ENCODE data around the gene MAX. TPM values are rescaled to one million over a fixed set of nuclear protein-coding genes. Genes with fewer than 3 reads are reported as not detected.

MAX gene
- total RNA-seq, 1 experiment from 2014 or later, result 20.3 TPM

GRCh38 chr14:65072937-65073336 is 29.4 kb downstream of the MAX start:
- H3K27me3 ChIP-seq (ENCODE audit: control insufficient read depth, insufficient read depth, low read length), result no peaks in the 10 kb centered on the region
- no peak for DNase-seq
- H3K36me3 ChIP-seq (replicated peaks; ENCODE audit: control insufficient read depth, insufficient read depth, low read length), result peaks cover 9% of the 10 kb centered on the region
- no peak overlapping the region for H3K4me3 ChIP-seq (ENCODE audit: insufficient read depth, low read depth, low read length)

GRCh38 chr14:65072256-65072655 is 30.1 kb downstream of the MAX start:
- Histone ChIP-seq H3K27me3 (ENCODE audit: control insufficient read depth, insufficient read depth, low read length) (no peaks in the 10 kb centered on the region), H3K4me3 (ENCODE audit: insufficient read depth, low read depth, low read length) (no peak overlapping the region), H3K36me3 (replicated peaks; ENCODE audit: control insufficient read depth, insufficient read depth, low read length) (peaks cover 4% of the 10 kb centered on the region)
- DNase-seq, result no peak

GRCh38 chr14:65071544-65071943 is 30.8 kb downstream of the MAX start:
- DNase-seq, result no peak
- H3K36me3 ChIP-seq (replicated peaks; ENCODE audit: control insufficient read depth, insufficient read depth, low read length), result no peaks in the 10 kb centered on the region; the same call in none of the 2 replicates
- H3K4me3 ChIP-seq (ENCODE audit: insufficient read depth, low read depth, low read length), result no peak overlapping the region
- no peaks in the 10 kb centered on the region for H3K27me3 ChIP-seq (ENCODE audit: control insufficient read depth, insufficient read depth, low read length)

GRCh38 chr14:65070471-65070976 is 31.8 kb downstream of the MAX start:
- no peak overlapping the region for H3K4me3 ChIP-seq (ENCODE audit: insufficient read depth, low read depth, low read length)

GRCh38 chr14:65069874-65070413 is 32.4 kb downstream of the MAX start:
- Histone ChIP-seq H3K27me3 (ENCODE audit: control insufficient read depth, insufficient read depth, low read length) (no peaks in the 10 kb centered on the region), H3K4me3 (ENCODE audit: insufficient read depth, low read depth, low read length) (no peak overlapping the region), H3K36me3 (replicated peaks; ENCODE audit: control insufficient read depth, insufficient read depth, low read length) (peaks cover 2% of the 10 kb centered on the region)
- no peak for DNase-seq

More at GRCh38 chr14:65070471-65070976, 31.8 kb downstream of the MAX start:
- Histone ChIP-seq H3K36me3 (replicated peaks; ENCODE audit: control insufficient read depth, insufficient read depth, low read length) (peaks cover 2% of the 10 kb centered on the region), H3K27me3 (ENCODE audit: control insufficient read depth, insufficient read depth, low read length) (no peaks in the 10 kb centered on the region)
- DNase-seq, result no peak

- Histone ChIP-seq H3K4me3 (ENCODE audit: insufficient read depth, low read depth, low read length) (no peak overlapping the region), H3K27me3 (ENCODE audit: control insufficient read depth, insufficient read depth, low read length) (no peaks in the 10 kb centered on the region), H3K36me3 (replicated peaks; ENCODE audit: control insufficient read depth, insufficient read depth, low read length) (peaks cover 14% of the 10 kb centered on the region)
- DNase-seq, result no peak
Measured at GRCh38 chr14:65065719-65066118, 36.6 kb downstream of the MAX start.

GRCh38 chr14:65062096-65063075 is 39.9 kb downstream of the MAX start:
- H3K4me3 ChIP-seq (ENCODE audit: insufficient read depth, low read depth, low read length), result no peak overlapping the region
- no peaks in the 10 kb centered on the region for H3K27me3 ChIP-seq (ENCODE audit: control insufficient read depth, insufficient read depth, low read length)
- peaks cover 14% of the 10 kb centered on the region for H3K36me3 ChIP-seq (replicated peaks; ENCODE audit: control insufficient read depth, insufficient read depth, low read length)
- no peak for DNase-seq

GRCh38 chr14:65057695-65058094 is 44.6 kb downstream of the MAX start:
- no peak for DNase-seq
- H3K4me3 ChIP-seq (ENCODE audit: insufficient read depth, low read depth, low read length), result no peak overlapping the region

GRCh38 chr14:65054471-65055085 is 47.7 kb downstream of the MAX start:
- H3K27me3 ChIP-seq (ENCODE audit: control insufficient read depth, insufficient read depth, low read length), result no peaks in the 10 kb centered on the region
- no peak for DNase-seq
- H3K36me3 ChIP-seq (replicated peaks; ENCODE audit: control insufficient read depth, insufficient read depth, low read length), result peaks cover 1% of the 10 kb centered on the region; the same call in 1 of the 2 replicates
- H3K4me3 ChIP-seq (ENCODE audit: insufficient read depth, low read depth, low read length), result no peak overlapping the region

More at GRCh38 chr14:65057695-65058094, 44.6 kb downstream of the MAX start:
- Histone ChIP-seq H3K36me3 (replicated peaks; ENCODE audit: control insufficient read depth, insufficient read depth, low read length) (peaks cover 13% of the 10 kb centered on the region), H3K27me3 (ENCODE audit: control insufficient read depth, insufficient read depth, low read length) (no peaks in the 10 kb centered on the region)

GRCh38 chr14:65053466-65053865 is 48.9 kb downstream of the MAX start:
- Histone ChIP-seq H3K4me3 (ENCODE audit: insufficient read depth, low read depth, low read length) (no peak overlapping the region), H3K36me3 (replicated peaks; ENCODE audit: control insufficient read depth, insufficient read depth, low read length) (peaks cover 1% of the 10 kb centered on the region), H3K27me3 (ENCODE audit: control insufficient read depth, insufficient read depth, low read length) (no peaks in the 10 kb centered on the region)
- no peak for DNase-seq

- H3K27me3 ChIP-seq (ENCODE audit: control insufficient read depth, insufficient read depth, low read length), result no peaks in the 10 kb centered on the region
- H3K36me3 ChIP-seq (replicated peaks; ENCODE audit: control insufficient read depth, insufficient read depth, low read length), result peaks cover 1% of the 10 kb centered on the region
- DNase-seq, result no peak
- H3K4me3 ChIP-seq (ENCODE audit: insufficient read depth, low read depth, low read length), result no peak overlapping the region
Measured at GRCh38 chr14:65052832-65053231, 49.5 kb downstream of the MAX start.

GRCh38 chr14:65045709-65046108 is 56.6 kb downstream of the MAX start:
- DNase-seq, result no peak
- H3K36me3 ChIP-seq (replicated peaks; ENCODE audit: control insufficient read depth, insufficient read depth, low read length), result peaks cover 2% of the 10 kb centered on the region
- H3K27me3 ChIP-seq (ENCODE audit: control insufficient read depth, insufficient read depth, low read length), result no peaks in the 10 kb centered on the region
- no peak overlapping the region for H3K4me3 ChIP-seq (ENCODE audit: insufficient read depth, low read depth, low read length)

GRCh38 chr14:65045006-65045405 is 57.3 kb downstream of the MAX start:
- peak; percentile 18 for DNase-seq
- Histone ChIP-seq H3K4me3 (ENCODE audit: insufficient read depth, low read depth, low read length) (no peak overlapping the region), H3K36me3 (replicated peaks; ENCODE audit: control insufficient read depth, insufficient read depth, low read length) (peaks cover 2% of the 10 kb centered on the region), H3K27me3 (ENCODE audit: control insufficient read depth, insufficient read depth, low read length) (no peaks in the 10 kb centered on the region)

GRCh38 chr14:65044596-65044959 is 57.7 kb downstream of the MAX start:
- DNase-seq, result peak; percentile 21
- H3K4me3 ChIP-seq (ENCODE audit: insufficient read depth, low read depth, low read length), result no peak overlapping the region
- H3K27me3 ChIP-seq (ENCODE audit: control insufficient read depth, insufficient read depth, low read length), result no peaks in the 10 kb centered on the region
- H3K36me3 ChIP-seq (replicated peaks; ENCODE audit: control insufficient read depth, insufficient read depth, low read length), result peaks cover 2% of the 10 kb centered on the region
